Measurements from ENCODE around the gene CFB.
A peak's percentile ranks its signal among the peaks of the same experiment; 100 is the strongest.
"Not testable (repeated sequence)": the region's sequence is repeated elsewhere in the genome, so short reads cannot be mapped to it uniquely, and the experiment has no call there.

Gene CFB

DNA sequence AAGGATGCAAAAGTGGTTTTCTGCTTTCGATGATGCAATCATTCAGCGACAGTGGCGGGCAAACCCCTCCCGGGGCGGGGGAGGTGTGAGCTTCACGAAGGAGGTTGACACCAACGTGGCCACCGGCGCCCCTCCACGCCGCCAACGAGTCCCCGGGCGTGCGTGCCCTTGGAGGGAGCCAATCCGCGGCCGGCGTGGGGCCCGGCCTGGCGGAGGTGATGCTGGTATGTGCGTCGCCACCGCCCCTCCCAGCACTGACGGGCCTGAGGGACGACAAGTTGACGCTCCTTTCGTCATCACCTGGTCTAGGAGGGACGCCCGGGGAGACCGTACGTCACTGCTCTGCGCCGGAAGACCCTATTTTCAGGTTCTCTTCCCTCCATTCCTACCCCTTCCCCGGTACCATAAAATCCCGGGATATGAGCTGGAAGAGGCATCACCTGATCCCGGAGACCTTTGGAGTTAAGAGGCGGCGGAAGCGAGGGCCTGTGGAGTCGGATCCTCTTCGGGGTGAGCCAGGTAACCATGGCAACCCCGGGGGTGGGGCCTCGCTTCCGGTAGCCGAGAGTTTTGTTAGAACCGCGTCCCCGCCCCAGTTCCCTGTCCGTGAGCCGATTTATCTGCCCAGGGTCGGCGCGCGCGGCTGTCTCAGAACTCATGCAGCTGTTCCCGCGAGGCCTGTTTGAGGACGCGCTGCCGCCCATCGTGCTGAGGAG, 26.3 kb downstream of the CFB start, which contains the start of gene DXO:
DXO (minus strand) TSS at position 146 of the 716 bp plus-strand sequence. CDS start 463 bp downstream, outside the sequence.
- DNase-seq, result peak; percentile 96

GRCh38 chr6:31972709-31973350, 26.9 kb downstream of the CFB start:
- no peak for DNase-seq

DNA sequence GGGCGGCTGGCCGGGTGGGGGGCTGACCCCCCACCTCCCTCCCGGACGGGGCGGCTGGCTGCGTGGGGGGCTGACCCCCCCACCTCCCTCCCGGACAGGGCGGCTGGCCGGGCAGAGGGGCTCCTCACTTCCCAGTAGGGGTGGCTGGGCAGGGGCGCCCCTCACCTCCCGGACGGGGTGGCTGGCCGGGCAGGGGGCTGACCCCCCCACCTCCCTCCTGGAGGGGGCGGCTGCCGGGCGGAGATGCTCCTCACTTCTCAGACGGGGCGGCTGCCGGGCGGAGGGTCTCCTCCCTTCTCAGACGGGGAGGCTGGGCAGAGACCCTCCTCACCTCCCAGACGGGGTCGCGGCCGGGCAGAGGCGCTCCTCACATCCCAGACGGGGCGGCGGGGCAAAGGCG, 30.2 kb downstream of the CFB start:
- DNase-seq, result not testable (repeated sequence)

DNA sequence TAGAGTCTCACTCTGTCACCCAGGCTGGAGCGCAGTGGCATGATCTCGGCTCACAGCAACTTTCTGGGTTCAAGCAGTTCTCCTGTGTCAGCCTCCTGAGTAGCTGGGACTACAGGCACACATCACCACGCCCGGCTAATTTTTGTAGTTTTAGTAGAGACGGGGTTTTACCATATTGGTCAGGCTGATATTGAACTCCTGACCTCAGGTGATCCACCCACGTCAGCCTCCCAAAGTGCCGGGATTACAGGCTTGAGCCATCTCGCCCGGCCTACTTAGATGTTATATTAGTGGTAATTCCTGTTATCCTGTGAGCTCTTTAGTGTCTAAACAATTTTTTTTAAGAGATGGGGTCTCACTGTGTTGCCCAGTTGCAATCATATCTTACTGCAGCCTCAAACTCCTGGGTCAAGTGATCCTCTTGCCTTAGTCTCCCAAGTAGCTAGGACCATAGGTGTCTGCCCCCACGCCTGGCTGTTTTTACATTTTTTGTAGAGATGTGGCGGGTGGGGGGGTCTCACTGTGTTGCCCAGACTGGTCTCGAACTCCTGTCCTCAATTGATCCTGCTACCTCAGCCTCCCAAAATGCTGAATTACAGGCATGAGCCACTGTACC, 32.0 kb downstream of the CFB start:
- no peak for DNase-seq

GRCh38 chr6:31978831-31979230, 32.9 kb downstream of the CFB start:
- DNase-seq, result no peak

DNA sequence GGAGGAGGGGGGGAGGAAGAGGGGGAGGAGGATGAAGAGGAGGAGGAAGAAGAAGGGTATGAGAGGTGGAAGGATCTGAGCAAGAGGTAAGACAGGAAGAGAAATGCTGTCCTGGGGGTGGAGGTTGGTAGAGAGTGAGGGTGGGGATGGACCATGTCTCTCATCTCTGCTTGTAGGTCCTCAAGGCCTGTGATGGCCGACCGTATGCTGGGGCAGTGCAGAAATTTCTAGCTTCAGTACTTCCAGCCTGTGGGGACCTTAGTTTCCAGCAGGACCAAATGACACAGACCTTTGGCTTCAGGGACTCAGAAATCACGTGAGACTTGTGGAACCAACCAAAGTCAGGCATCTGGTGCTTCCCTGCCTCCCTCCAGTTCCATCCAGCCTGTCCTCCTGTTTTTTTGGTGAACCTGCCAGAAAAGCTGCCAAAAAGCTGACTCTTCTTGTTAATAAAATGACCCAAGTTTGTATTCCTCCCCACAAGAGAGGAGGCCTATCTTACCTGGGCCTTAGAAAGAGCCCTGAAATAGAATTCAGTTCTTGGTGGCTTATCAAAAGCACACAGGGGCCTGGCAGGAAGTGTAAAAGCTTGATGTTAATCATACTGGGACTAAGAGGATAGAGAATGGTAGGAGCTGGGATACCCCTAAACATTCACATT, 33.5 kb downstream of the CFB start:
- DNase-seq, result no peak

DNA sequence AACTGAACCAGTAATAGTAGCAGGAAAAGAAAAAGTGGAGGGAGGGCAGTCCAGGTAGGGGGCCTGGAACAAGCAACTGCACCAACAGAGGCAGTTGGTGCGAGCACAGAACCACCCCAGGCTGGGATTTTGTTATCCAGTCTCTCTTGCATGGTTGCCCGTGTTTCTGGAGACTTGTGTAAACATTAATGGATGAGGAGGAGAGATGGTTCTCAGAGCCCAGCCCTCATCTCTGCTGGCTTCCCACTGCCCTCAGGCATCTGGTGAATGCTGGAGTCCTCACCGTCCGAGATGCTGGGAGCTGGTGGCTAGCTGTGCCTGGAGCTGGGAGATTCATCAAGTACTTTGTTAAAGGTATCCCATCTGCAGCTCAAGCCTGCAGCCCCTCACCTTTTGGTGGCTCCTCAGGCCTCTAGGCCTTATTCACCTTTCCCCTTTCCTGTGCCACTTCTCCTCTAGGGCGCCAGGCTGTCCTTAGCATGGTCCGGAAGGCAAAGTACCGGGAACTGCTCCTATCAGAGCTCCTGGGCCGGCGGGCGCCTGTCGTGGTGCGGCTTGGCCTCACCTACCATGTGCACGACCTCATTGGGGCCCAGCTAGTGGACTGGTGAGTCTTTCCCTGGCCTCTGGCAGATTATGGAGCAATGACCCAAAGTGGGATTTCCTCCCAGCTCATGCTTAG, 34.4 kb downstream of the CFB start:
- not testable (repeated sequence) for DNase-seq

DNA sequence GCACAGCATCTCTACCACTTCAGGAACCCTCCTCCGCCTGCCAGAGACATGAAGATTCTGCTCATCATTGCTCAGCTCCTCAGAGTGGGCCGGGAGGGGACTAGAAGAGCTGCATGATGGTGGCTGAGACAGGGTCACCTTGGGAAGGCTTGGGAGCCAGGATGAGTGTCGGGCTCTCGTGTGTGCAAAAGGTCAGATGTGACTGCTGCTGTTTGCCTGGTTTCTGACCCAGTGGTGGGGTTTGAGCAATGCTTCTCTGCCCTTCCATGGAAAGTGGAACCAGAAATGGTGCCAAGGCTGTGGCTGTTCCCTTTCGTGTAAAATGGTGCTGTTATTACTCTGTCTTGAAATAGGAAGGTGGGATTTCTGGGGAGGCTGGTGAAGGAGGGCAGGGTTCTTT, 35.1 kb downstream of the CFB start:
- not testable (repeated sequence) for DNase-seq

DNA sequence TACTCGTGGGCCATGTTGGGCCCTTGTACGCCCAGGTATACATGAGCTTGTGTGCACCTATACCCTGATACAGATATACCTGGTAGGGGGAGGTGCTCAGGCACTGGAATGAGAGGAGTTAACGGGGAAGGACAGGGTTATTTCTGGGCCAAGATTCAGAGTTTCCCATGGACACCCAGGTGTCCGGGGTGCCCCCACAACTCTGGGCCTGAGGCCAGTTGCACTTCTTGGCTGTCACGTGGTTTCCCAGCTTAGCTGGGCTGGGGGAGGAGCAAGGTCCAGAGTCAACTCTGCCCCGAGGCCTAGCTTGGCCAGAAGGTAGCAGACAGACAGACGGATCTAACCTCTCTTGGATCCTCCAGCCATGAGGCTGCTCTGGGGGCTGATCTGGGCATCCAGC, 35.8 kb downstream of the CFB start, which contains the start of gene C4A:
C4A (plus strand) TSS at position 314 of the 400 bp plus-strand sequence; CDS start at position 365, 51 bp downstream.
- not testable (repeated sequence) for DNase-seq

- not testable (repeated sequence) for DNase-seq
Measured at GRCh38 chr6:31989363-31989762, 43.5 kb downstream of the CFB start.

DNA sequence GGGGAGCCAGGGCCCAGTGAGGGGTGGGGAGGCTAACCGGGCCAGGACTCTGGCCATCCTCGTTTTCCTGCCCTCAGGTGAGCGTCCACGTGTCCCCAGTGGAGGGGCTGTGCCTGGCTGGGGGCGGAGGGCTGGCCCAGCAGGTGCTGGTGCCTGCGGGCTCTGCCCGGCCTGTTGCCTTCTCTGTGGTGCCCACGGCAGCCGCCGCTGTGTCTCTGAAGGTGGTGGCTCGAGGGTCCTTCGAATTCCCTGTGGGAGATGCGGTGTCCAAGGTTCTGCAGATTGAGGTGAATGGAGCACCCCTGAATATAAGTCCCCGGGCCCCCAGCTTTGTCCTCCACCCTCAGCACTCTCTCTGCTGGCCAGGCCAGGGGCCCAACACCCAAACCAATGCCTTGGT, 48.5 kb downstream of the CFB start:
- DNase-seq, result not testable (repeated sequence)

- not testable (repeated sequence) for DNase-seq
Measured at GRCh38 chr6:31996385-31996784, 50.5 kb downstream of the CFB start.

Measured in NK-92 treated with Interleukin-12 subunit alpha and Interleukin-12 subunit beta, amount 100 ng/mL, for 24 hours (cell line).